Sigmoid colon (tissue), 7 donors: ENCODE measurements around the gene QSOX1. TPM values are rescaled to one million over a fixed set of nuclear protein-coding genes. Genes with fewer than 3 reads are reported as not detected.

Experiments
- DNase-seq: peaks from one replicate; pipeline ENCODE4 v3.0.0-alpha.2; 2019
- H3K27ac ChIP-seq, 4 donors: fragments of 200-600 bp; sonication (generic); one replicate each; pipeline ENCODE4 v1.5.1; 2016 to 2019; ENCODE audit warnings: mild to moderate bottlenecking in 1 of 4
- H3K27me3 ChIP-seq, 3 donors: fragments of 200-600 bp; sonication (generic); one replicate each; pipeline ENCODE4 v1.5.1; 2019; ENCODE audit warnings: mild to moderate bottlenecking in 1 of 3
- H3K36me3 ChIP-seq, 4 donors: fragments of 200-600 bp; sonication (generic); one replicate each; pipeline ENCODE4 v1.5.1; 2016 to 2019
- H3K4me1 ChIP-seq, 4 donors: fragments of 200-600 bp; sonication (generic); one replicate each; pipeline ENCODE4 v1.5.1; 2017 to 2019
- H3K4me3 ChIP-seq, 4 donors: fragments of 200-600 bp; sonication (generic); one replicate each; pipeline ENCODE4 v1.5.1; 2017 to 2019; ENCODE audit warnings: mild to moderate bottlenecking in 2 of 4, moderate library complexity in 1 of 4
- H3K9me3 ChIP-seq, 4 donors: fragments of 200-600 bp in 3 of 4; sonication (generic) in 3 of 4; one replicate each; pipeline versions ENCODE4 v1.5.1 to v1.6.1; 2013 to 2019
- CTCF ChIP-seq, 4 experiments: fragments of 450-650 bp in 3 of 4; fragments of 200-600 bp in 1 of 4; IDR thresholded peaks; one replicate each; pipeline ENCODE4 v1.5.1; 2016 to 2019; ENCODE audit warnings: antibody characterized with exemption in 4 of 4, mild to moderate bottlenecking in 3 of 4, moderate library complexity in 2 of 4
- EP300 ChIP-seq, 4 donors: sonication (generic); formaldehyde crosslinking; IDR thresholded peaks; one replicate each; pipeline ENCODE4 v1.6.1; 2017; ENCODE audit warnings: antibody characterized with exemption in 4 of 4
- POLR2A ChIP-seq, 2 donors: fragments of 450-650 bp; IDR thresholded peaks; one replicate each; pipeline ENCODE4 v1.6.1; 2016; ENCODE audit warnings: antibody characterized with exemption in 2 of 2, mild to moderate bottlenecking in 2 of 2, moderate library complexity in 2 of 2
- POLR2AphosphoS5 ChIP-seq, 4 donors: sonication (generic); formaldehyde crosslinking; IDR thresholded peaks; one replicate each; pipeline ENCODE4 v1.6.1; 2017; ENCODE audit warnings: antibody characterized with exemption in 4 of 4
- WGBS, 2 donors: extraction: QIAGEN DNeasy Blood & Tissue Kit; methylation state at CpG; one replicate each; pipeline ENCODE4 v1.1.7; 2013; 5-methylcytosine and 5-hydroxymethylcytosine counted together
- intact Hi-C: fragments of 100-400 bp; cut with DNase I; formaldehyde crosslinking; loops from one replicate; pipeline ENCODE4 v1.15.1; 2023
- polyA plus RNA-seq, 3 donors: library from polyadenylated mRNA; stranded (reverse); fragments of 200-250 nt; gene quantifications; one replicate each; pipeline ENCODE4 v1.2.3, GENCODE V29; 2013
- total RNA-seq, 4 donors: library from RNA; depleted of rRNA; stranded (reverse); fragments of >200 nt; gene quantifications; one replicate each; pipeline ENCODE4 v1.1.0, GENCODE V29; 2016
- donor health status: healthy with polysubstance abuse.
- donor health status: Bipolar disorder and iron deficiency.
- donor health status: healthy.

The QSOX1 gene
- total RNA-seq (100 to 1,000 TPM in 1 of 4 donors, 10 to 100 TPM in 3; 64.5 to 102 (median 78.9) TPM), polyA plus RNA-seq (100 to 1,000 TPM in 1 of 3 donors, 10 to 100 TPM in 2; 26.4 to 175 (median 27.7) TPM)

GRCh38 chr1:180154325-180155181 lies at the start of gene QSOX1:
QSOX1 (plus strand) TSS chr1:180154869; CDS start chr1:180154908, 39 bp downstream.
- no peaks in the 10 kb centered on the region for H3K9me3 ChIP-seq
- peaks cover 0 to 21% (median 17%) of the 10 kb centered on the region in 4 donors for H3K4me1 ChIP-seq
- H3K36me3 ChIP-seq = no peaks in the 10 kb centered on the region
- peak within 1 kb of the TSS; percentile 71 to 92 (median 84) for H3K4me3 ChIP-seq
- TF ChIP-seq EP300 (IDR thresholded peaks at IDR 0.05) = peak in 1 of 4 donors; percentile 27
- peak in 1 of 4 experiments; percentile 27 for TF ChIP-seq CTCF (IDR thresholded peaks at IDR 0.05)
- TF ChIP-seq POLR2AphosphoS5 (IDR thresholded peaks at IDR 0.05) = peak; percentile 86 to 97 (median 93)
- peak; percentile 52 to 56 for TF ChIP-seq POLR2A (IDR thresholded peaks at IDR 0.05)
- WGBS, 2 donors = 0 to 1% methylated on average over 100 of the region's 100 CpGs
- peak; percentile 96 for DNase-seq
- H3K27ac ChIP-seq = peak within 1 kb of the TSS; percentile 92 to 95 (median 94)
- intact Hi-C loops = loop anchor here (1.0 to 10.0 kb wide), 5 partner anchors 20 to 480 kb away; partner anchors contain the start of genes CEP350, TOR1AIP1 and XPR1
- H3K27me3 ChIP-seq = no peaks in the 10 kb centered on the region

GRCh38 chr1:180112091-180112490 lies 42.6 kb upstream of the QSOX1 start:
- Histone ChIP-seq H3K27me3 (no peaks in the 10 kb centered on the region), H3K9me3 (no peaks in the 10 kb centered on the region), H3K27ac (peak overlapping the region; percentile 19 to 64 (median 56)), H3K4me3 (no peak overlapping the region), H3K36me3 (peaks cover 0 to 40% (median 17%) of the 10 kb centered on the region in 4 donors), H3K4me1 (peaks cover 0 to 46% (median 29%) of the 10 kb centered on the region in 4 donors)
- no peak for DNase-seq
- intact Hi-C loops = loop anchor here (5.0 kb wide), 1 partner anchor 65 kb away; no protein-coding TSS in a partner anchor
- no peak for TF ChIP-seq POLR2AphosphoS5 (IDR thresholded peaks at IDR 0.05)
- no peak for TF ChIP-seq EP300 (IDR thresholded peaks at IDR 0.05)
- no peak for TF ChIP-seq POLR2A (IDR thresholded peaks at IDR 0.05)
- TF ChIP-seq CTCF (IDR thresholded peaks at IDR 0.05) = no peak
- WGBS, 2 donors = 85 to 91% methylated on average over 2 of the region's 2 CpGs

GRCh38 chr1:180112984-180113647 lies 41.6 kb upstream of the QSOX1 start:
- TF ChIP-seq POLR2AphosphoS5 (IDR thresholded peaks at IDR 0.05) (peak in 2 of 4 donors; percentile 63 to 64), EP300 (IDR thresholded peaks at IDR 0.05) (no peak)
- Histone ChIP-seq H3K4me3 (no peak overlapping the region), H3K36me3 (peaks cover 0 to 36% (median 17%) of the 10 kb centered on the region in 4 donors), H3K4me1 (peaks cover 0 to 41% (median 32%) of the 10 kb centered on the region in 4 donors), H3K27me3 (no peaks in the 10 kb centered on the region), H3K9me3 (no peaks in the 10 kb centered on the region), H3K27ac (peak overlapping the region; percentile 56 to 64 (median 59))
- intact Hi-C loops = loop anchor here (5.0 kb wide), 1 partner anchor 64 kb away; no protein-coding TSS in a partner anchor
- DNase-seq = no peak
- 67 to 81% methylated on average over 2 of the region's 2 CpGs for WGBS, 2 donors

GRCh38 chr1:180114396-180114945 lies 40.2 kb upstream of the QSOX1 start:
- Histone ChIP-seq H3K27ac (peak overlapping the region in 1 of 4 donors; percentile 64), H3K4me1 (peaks cover 0 to 36% (median 31%) of the 10 kb centered on the region in 4 donors), H3K4me3 (no peak overlapping the region), H3K36me3 (peaks cover 0 to 27% (median 17%) of the 10 kb centered on the region in 4 donors), H3K27me3 (no peaks in the 10 kb centered on the region), H3K9me3 (no peaks in the 10 kb centered on the region)
- DNase-seq = no peak
- intact Hi-C loops = loop anchor here (5.0 kb wide), 1 partner anchor 63 kb away; no protein-coding TSS in a partner anchor
- 52 to 81% methylated on average over 4 of the region's 4 CpGs for WGBS, 2 donors
- TF ChIP-seq CTCF (IDR thresholded peaks at IDR 0.05) = no peak
- TF ChIP-seq EP300 (IDR thresholded peaks at IDR 0.05) = no peak
- TF ChIP-seq POLR2AphosphoS5 (IDR thresholded peaks at IDR 0.05) = no peak
- no peak for TF ChIP-seq POLR2A (IDR thresholded peaks at IDR 0.05)
